Measurements from ENCODE around the gene MOB3A. TPM values are rescaled to one million over a fixed set of nuclear protein-coding genes. Genes with fewer than 3 reads are reported as not detected.

MOB3A gene
- total RNA-seq, 1 donor from 2014 or later: 45.5 TPM

- no peak overlapping the region for H3K4me3 Mint-ChIP-seq (ENCODE audit: unreplicated experiment)
Observed at GRCh38 chr19:2043251-2043641, 52.9 kb downstream of the MOB3A start.

GRCh38 chr19:2042485-2043250, 53.5 kb downstream of the MOB3A start:
- Mint-ChIP-seq H3K27me3 (ENCODE audit: low read depth) (no peaks in the 10 kb centered on the region), H3K36me3 (ENCODE audit: low read depth) (peaks cover 10% of the 10 kb centered on the region), H3K9me3 (ENCODE audit: low read depth) (no peaks in the 10 kb centered on the region), H3K27ac (ENCODE audit: unreplicated experiment) (no peak overlapping the region), H3K4me1 (ENCODE audit: low read depth) (peaks cover 13% of the 10 kb centered on the region), H3K4me3 (ENCODE audit: unreplicated experiment) (no peak overlapping the region)
- no peak for TF ChIP-seq CTCF (IDR thresholded peaks at IDR 0.05)
- peak; percentile 91 for DNase-seq (ENCODE audit: low spot score)

More at GRCh38 chr19:2043251-2043641, 52.9 kb downstream of the MOB3A start:
- Mint-ChIP-seq H3K4me1 (ENCODE audit: low read depth) (peaks cover 19% of the 10 kb centered on the region), H3K9me3 (ENCODE audit: low read depth) (no peaks in the 10 kb centered on the region), H3K27ac (ENCODE audit: unreplicated experiment) (no peak overlapping the region), H3K27me3 (ENCODE audit: low read depth) (no peaks in the 10 kb centered on the region), H3K36me3 (ENCODE audit: low read depth) (peaks cover 9% of the 10 kb centered on the region)
- no peak for DNase-seq (ENCODE audit: low spot score)
- TF ChIP-seq CTCF (IDR thresholded peaks at IDR 0.05): no peak

- TF ChIP-seq CTCF (IDR thresholded peaks at IDR 0.05): no peak
- H3K27ac Mint-ChIP-seq (ENCODE audit: unreplicated experiment): no peak overlapping the region
- H3K9me3 Mint-ChIP-seq (ENCODE audit: low read depth): no peaks in the 10 kb centered on the region
- H3K27me3 Mint-ChIP-seq (ENCODE audit: low read depth): no peaks in the 10 kb centered on the region
- H3K4me3 Mint-ChIP-seq (ENCODE audit: unreplicated experiment): no peak overlapping the region
- DNase-seq (ENCODE audit: low spot score): peak; percentile 89
- H3K36me3 Mint-ChIP-seq (ENCODE audit: low read depth): peaks cover 10% of the 10 kb centered on the region
- peaks cover 5% of the 10 kb centered on the region for H3K4me1 Mint-ChIP-seq (ENCODE audit: low read depth)
Observed at GRCh38 chr19:2041683-2042484, 54.2 kb downstream of the MOB3A start.

- no peaks in the 10 kb centered on the region for H3K27me3 Mint-ChIP-seq (ENCODE audit: low read depth)
- no peak for TF ChIP-seq CTCF (IDR thresholded peaks at IDR 0.05)
- H3K27ac Mint-ChIP-seq (ENCODE audit: unreplicated experiment): peak overlapping the region; percentile 32
- peaks cover 10% of the 10 kb centered on the region for H3K36me3 Mint-ChIP-seq (ENCODE audit: low read depth)
- no peak overlapping the region for H3K4me3 Mint-ChIP-seq (ENCODE audit: unreplicated experiment)
- H3K9me3 Mint-ChIP-seq (ENCODE audit: low read depth): no peaks in the 10 kb centered on the region
- peaks cover 3% of the 10 kb centered on the region for H3K4me1 Mint-ChIP-seq (ENCODE audit: low read depth)
- no peak for DNase-seq (ENCODE audit: low spot score)
Observed at GRCh38 chr19:2041433-2041682, 54.8 kb downstream of the MOB3A start.

- Mint-ChIP-seq H3K4me1 (ENCODE audit: low read depth) (peaks cover 3% of the 10 kb centered on the region), H3K27ac (ENCODE audit: unreplicated experiment) (no peak overlapping the region), H3K36me3 (ENCODE audit: low read depth) (peaks cover 10% of the 10 kb centered on the region), H3K4me3 (ENCODE audit: unreplicated experiment) (no peak overlapping the region), H3K27me3 (ENCODE audit: low read depth) (no peaks in the 10 kb centered on the region), H3K9me3 (ENCODE audit: low read depth) (no peaks in the 10 kb centered on the region)
- TF ChIP-seq CTCF (IDR thresholded peaks at IDR 0.05): no peak
- DNase-seq (ENCODE audit: low spot score): peak; percentile 88
Observed at GRCh38 chr19:2040647-2041432, 55.3 kb downstream of the MOB3A start.
